Brain microvascular endothelial cell (primary cell): ENCODE measurements around the gene HEG1.

Experiments used
- DNase-seq: peaks from one replicate; pipeline ENCODE4 v3.0.0-alpha.2; 2020
- H3K27ac ChIP-seq: fragments of 250-450 bp; sonication (Bioruptor Pico); 2 replicates; pipeline ENCODE4 v1.5.1; 2020; ENCODE audit warnings: mild to moderate bottlenecking, moderate library complexity
- H3K27me3 ChIP-seq: fragments of 250-450 bp; sonication (Bioruptor Pico); replicated peaks from 2 replicates; pipeline ENCODE4 v1.5.1; 2020; ENCODE audit warnings: mild to moderate bottlenecking
- H3K36me3 ChIP-seq: fragments of 250-450 bp; sonication (Bioruptor Pico); replicated peaks from 2 replicates; pipeline ENCODE4 v1.5.1; 2020; ENCODE audit warnings: mild to moderate bottlenecking
- H3K4me3 ChIP-seq: 2 replicates; pipeline ENCODE4 v1.5.1; 2011; ENCODE audit warnings: low read depth, mild to moderate bottlenecking, control low read depth, low read length, moderate library complexity
- CTCF ChIP-seq: IDR thresholded peaks from 2 replicates; pipeline ENCODE4 v1.5.1; 2011; ENCODE audit warnings: low read depth, mild to moderate bottlenecking, moderate library complexity, low read length, control low read depth, inconsistent platforms; ENCODE audit errors: missing control alignments
- in situ Hi-C: cut with HindIII; loops from 2 replicates; pipeline ENCODE4 v1.10.0; 2017; ENCODE audit warnings: low sequenced_read_pairs, low pct_ligation_motif_present

The HEG1 gene

GRCh38 chr3:124966521-124967445, 89.0 kb downstream of the HEG1 start:
- H3K27ac ChIP-seq = no peak overlapping the region
- H3K27me3 ChIP-seq = no peaks in the 10 kb centered on the region
- DNase-seq = no peak
- peaks cover 27% of the 10 kb centered on the region for H3K36me3 ChIP-seq
- in situ Hi-C loops = no loop called here
- TF ChIP-seq CTCF = no peak
- H3K4me3 ChIP-seq = no peak overlapping the region

DNA sequence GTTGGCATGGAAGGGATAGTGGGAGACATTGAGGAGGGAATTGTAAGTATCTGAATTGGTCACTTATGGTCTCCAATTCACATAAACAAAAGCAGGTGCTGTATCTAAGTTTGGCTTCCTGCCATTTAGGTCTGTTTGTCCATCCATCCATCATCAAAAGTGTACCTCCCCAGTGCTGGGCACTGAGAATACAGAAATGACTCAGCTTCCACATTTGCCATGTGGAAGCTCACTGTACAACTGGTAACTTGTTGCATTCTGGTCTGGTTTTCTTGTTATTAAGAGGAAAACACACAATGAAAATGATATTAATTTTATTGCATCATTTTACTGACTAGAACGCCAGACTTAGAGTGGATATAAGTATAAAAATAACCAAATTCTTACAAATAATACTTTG, 90.4 kb downstream of the HEG1 start:
- no peak overlapping the region for H3K27ac ChIP-seq
- H3K4me3 ChIP-seq = no peak overlapping the region
- no peaks in the 10 kb centered on the region for H3K27me3 ChIP-seq
- peaks cover 25% of the 10 kb centered on the region for H3K36me3 ChIP-seq
- TF ChIP-seq CTCF = no peak
- DNase-seq = no peak
- in situ Hi-C loops = no loop called here

DNA sequence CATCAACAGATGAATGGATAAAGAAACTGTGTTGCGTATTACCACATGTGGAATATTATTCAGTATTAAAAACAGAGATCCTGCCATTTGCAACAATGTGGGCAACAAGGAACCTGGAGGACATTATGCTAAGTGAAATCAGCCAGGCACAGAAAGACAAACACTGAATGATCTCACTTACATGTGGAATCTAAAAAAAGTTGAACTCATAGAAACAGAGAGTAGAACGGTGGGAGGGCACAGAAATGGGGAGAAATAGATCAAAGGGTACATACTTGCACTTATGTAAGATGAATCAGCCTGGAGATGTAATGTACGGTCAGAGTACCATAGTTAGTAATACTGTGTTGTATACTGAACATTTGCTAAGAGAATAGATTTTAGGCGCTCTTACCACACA, 91.4 kb downstream of the HEG1 start:
- Histone ChIP-seq H3K27ac (no peak overlapping the region), H3K4me3 (no peak overlapping the region), H3K36me3 (peaks cover 16% of the 10 kb centered on the region), H3K27me3 (no peaks in the 10 kb centered on the region)
- TF ChIP-seq CTCF = no peak
- DNase-seq = peak; percentile 42
- in situ Hi-C loops = no loop called here

- no peak overlapping the region for H3K4me3 ChIP-seq
- TF ChIP-seq CTCF = no peak
- DNase-seq = no peak
- no peak overlapping the region for H3K27ac ChIP-seq
- no peaks in the 10 kb centered on the region for H3K27me3 ChIP-seq
- in situ Hi-C loops = no loop called here
- peaks cover 10% of the 10 kb centered on the region for H3K36me3 ChIP-seq
These were observed 92.0 kb downstream of the HEG1 start for GRCh38 chr3:124963755-124964154.

GRCh38 chr3:124962403-124962940, 93.3 kb downstream of the HEG1 start:
- in situ Hi-C loops = no loop called here
- no peak for DNase-seq
- no peak for TF ChIP-seq CTCF

DNA sequence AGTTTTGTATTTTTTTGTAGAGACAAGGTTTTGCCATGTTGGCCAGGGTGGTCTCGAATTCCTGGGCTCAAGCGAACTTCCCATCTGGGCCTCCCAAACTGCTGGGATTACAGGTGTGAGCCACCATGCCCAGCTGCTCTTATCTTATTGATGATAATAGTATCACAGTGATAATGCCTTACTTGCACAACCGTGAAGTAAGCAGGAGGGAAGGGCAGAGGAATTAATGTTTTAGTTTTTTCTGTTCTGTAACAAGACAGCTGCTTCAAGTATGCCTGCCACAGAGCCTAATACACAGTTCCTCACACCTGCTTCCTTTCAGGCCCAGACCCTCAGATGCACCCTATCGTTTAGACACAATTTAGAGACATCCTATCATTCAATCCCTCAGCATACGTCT, 95.1 kb downstream of the HEG1 start:
- no peaks in the 10 kb centered on the region for H3K27me3 ChIP-seq
- TF ChIP-seq CTCF = no peak
- DNase-seq = no peak
- H3K27ac ChIP-seq = no peak overlapping the region
- no peaks in the 10 kb centered on the region for H3K36me3 ChIP-seq
- H3K4me3 ChIP-seq = no peak overlapping the region
- in situ Hi-C loops = no loop called here

More at GRCh38 chr3:124962403-124962940, 93.3 kb downstream of the HEG1 start:
- no peak overlapping the region for H3K27ac ChIP-seq
- no peak overlapping the region for H3K4me3 ChIP-seq
- H3K36me3 ChIP-seq = no peaks in the 10 kb centered on the region
- no peaks in the 10 kb centered on the region for H3K27me3 ChIP-seq
